RKO (cell line): ENCODE results near the gene OTOGL.
"Not testable (repeated sequence)": the region's sequence is repeated elsewhere in the genome, so short reads cannot be mapped to it uniquely, and the experiment has no call there.

Experiments used
- DNase-seq: peaks from one replicate; pipeline ENCODE4 v3.0.0-alpha.2; 2016; ENCODE audit warnings: low spot score

OTOGL gene, protein sequence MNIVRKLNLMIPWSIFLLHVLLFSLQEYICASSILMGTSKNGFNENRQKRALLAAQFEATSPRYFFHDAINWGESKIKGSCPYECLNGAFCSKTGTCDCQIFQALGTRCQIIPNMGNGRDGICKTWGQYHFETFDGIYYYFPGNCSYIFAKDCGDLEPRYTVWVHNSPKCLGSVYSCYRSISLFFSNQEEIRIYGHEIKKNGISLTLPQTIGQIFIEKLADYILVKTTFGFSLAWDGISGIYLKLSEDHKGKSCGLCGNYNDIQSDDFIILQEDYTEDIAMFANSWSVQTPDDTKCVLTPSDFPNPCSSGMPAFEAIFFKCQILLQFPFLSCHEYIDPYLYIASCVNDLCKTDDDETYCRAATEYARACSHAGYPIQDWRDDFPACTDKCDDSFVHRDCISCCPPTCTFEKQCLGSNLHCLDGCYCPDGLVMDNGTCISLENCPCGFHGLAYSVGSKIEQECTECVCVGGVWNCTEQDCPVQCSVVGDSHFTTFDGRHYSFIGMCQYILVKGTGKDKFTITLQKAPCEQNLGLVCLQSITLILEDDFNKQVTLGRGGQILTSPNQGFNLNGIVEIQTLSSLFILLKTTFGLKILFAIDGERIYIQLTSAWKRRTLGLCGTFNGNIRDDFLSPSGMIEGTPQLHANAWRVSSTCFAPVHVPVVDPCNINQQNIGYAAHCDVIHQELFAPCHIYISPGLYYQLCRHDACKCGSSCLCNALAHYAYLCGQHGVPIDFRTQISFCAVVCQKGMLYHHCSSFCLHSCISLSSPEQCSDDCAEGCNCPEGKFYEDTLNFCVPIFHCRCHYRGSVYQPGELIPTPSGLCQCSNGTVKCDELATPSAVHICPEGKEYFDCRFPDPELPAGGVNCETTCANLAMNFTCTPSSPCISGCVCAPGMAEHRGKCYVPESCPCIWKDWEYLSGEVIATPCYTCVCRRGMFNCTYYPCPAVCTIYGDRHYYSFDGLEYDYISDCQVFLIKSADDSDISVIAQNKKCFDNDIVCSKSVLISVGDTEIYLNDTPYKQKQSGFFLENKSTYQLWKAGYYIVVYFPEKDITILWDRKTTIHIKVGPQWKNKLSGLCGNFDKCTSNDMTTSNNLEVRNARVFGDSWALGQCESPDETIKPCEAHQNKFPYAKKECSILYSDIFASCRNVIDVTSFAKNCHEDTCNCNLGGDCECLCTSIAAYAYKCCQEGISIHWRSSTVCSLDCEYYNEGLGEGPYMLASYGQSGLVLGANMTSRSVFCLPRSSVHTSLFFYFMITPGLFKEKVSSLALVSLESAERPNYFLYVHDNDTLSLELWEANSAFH (N-terminal part only)

DNA sequence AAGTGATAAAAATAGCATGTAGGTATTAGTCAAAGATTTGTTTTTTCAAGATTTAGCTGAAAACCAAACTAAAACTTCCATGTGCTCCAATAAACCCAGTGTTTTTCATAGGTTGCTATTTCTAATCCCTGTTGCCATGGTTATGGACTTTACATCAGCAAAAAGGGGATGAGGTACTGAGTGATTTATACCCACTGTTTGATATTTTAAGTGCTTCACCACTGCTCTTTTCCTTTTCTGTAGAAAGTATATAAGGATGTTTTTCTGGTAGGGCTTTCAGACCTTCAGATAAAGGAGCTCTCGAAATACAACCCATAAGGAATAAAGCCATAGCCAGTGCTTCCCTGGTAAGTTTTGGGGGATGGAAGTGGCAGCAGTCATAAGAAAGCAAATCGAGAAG lies at the start of gene OTOGL:
TSS of gene OTOGL (plus strand) at position 279 of the 400 bp plus-strand sequence. CDS start 109,895 bp downstream, outside the sequence.
- no peak for DNase-seq

DNA sequence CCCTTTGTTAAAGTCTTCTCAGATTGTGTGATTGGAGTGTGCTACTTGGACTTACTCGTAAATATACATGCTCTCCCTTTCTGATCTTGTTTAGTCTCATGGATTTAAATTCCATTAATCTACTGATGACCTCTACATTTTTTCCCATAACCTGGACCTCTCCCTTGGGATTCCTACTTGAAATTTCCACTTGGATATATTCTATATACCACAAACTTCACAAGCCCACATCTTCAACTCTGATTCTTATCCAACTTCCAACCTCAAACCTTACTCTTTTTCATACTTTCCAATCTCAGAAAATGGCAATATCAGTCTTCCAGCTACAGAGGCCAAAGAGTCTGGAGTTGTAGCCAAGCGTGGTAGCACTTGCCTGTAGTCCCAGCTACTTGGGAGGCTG lies 49.1 kb upstream of the OTOGL start:
- no peak for DNase-seq

DNA sequence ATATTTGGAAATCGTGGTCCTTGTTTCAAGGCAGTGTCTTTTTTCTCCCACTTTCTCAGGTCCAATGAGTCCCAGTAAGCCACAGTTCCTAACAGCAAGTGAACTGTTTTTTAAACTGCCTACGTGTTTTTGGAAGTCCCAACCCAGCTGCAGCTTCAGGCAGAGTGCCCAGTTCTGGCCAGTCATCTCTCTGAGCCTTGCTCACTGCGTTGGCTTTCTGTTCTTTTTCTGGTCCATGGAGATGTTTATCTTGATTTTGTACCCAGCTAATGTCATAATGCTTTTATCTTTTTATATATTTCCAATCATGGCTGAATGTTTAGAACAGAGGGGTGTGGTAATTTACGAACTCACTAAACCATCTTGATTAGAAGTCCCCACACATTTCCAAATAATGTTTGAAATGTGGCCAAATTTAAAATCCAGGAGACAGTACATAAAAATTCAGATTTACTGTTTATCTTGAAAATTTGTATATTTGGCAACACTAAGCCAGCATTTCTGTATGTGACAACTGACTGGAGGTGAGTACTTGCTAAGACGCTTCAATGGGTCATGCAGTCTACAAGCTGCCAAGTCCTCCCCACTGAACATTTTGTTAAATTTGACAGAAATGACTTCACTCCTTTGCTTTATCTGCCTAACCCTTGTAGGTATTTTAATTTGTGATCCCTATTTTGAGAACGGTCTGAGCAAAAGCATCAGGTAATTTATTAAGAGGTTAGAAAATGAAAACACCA lies 46.1 kb upstream of the OTOGL start:
- peak; percentile 11 for DNase-seq

DNA sequence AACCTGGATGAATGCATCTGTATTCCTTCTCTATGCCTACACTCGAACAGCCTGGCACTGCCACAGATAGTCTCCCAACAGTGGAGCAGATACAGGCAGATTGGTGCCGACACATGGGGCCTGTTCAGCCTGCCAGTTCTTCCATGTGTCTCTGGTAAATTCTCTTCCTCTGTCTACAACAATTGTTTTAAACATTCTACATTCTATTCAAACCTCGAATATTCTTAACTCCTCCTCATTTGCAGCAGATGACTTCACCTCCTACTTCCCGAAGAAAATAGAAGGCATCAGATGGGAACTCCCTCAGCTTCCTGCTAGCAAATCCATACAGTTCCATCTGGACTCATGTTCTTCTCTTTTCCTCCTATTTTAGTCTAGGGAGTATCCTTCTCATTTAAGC lies 43.1 kb upstream of the OTOGL start:
- no peak for DNase-seq

DNA sequence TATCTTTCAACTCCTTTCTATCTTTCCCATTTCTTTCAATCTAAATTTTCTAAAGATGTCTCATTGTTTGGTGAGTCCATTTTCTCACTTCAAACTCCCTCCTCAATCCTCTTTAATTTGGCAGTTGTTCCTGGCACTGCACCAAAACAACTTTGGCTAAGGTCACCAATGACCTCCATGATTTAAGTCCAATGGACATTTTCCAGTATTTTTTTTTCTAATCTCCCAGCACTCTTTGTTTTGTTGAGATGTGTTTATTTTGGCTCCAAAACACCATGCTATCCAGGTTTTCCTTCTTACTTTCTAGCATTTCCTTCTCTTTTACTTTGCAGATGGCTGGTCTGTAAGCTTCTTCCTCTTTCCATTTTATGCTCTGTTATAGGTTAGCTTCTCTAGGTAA lies 42.5 kb upstream of the OTOGL start:
- DNase-seq: no peak

DNA sequence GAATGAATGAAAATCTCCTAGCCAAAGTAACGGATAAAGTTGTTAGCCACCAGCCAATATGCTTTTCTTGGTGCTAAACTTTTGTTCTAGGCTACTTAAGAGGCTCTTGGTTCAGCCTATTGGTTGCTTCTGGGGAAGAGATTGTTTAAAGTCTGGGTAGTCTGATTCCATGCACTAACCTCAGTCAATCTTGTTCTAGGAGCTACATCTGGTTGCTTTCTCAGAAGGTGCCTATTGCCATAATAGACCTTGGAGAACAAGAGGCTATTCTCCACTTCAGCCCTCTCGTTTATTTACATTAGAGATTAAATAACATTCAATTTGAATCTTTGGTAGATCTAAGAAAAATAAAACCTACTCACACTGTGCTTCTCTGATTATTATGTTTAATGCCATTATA lies 40.8 kb upstream of the OTOGL start:
- no peak for DNase-seq

DNA sequence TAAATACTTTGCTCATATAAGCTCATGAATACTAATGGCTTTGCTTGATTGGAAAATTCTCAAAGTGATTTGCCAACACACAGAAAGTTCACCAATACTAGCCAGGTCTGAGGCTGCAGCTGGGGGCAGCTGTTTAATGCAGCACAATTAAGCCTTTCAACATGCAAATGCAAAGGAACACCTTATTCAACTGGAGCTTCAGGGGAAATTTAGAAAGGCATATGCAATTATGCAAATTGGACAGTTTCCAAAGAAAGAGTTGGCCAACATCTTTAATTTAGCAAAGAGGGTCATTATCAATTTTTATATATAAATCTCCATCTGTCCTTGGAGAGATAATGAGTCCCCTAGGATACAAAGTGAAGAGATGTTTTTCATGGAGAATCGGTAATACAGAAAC lies 40.2 kb upstream of the OTOGL start:
- no peak for DNase-seq

DNA sequence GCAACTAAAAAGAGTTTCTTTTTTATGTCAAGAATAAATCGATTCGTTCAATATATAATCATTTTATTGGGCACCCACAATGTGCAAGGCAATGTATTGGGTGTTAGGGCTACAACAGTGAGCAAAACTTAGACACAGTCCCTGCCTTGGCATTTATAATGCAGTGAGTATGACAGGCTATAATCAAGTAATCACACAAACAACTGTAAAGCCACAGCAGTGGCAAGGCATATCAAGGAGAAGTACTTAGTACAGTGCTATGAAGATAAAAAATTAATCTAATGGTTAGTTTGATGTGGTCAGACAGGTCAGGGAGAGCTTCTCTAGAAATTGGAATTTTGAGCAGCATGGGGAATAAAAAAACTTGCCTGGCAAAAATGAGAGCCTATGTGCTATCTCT lies 39.5 kb upstream of the OTOGL start:
- DNase-seq: no peak

DNA sequence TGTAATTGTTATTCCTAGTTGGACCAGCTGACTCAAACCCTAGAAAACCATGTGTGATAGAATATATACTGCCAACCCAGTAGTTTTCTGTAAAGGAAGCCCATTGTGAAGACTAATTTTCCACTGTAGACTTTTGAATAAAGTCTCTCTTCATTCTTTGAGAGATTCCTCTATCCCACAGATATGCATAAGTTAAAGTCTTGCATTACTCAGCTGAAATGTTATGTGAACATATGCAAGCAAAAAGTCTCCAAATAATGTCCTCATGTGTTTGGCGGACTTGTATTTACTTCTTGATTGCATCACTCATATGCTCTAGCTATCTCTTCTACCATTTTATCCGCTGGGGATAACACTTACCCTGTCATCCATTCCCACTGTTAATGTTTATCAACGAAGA lies 35.1 kb upstream of the OTOGL start:
- no peak for DNase-seq

DNA sequence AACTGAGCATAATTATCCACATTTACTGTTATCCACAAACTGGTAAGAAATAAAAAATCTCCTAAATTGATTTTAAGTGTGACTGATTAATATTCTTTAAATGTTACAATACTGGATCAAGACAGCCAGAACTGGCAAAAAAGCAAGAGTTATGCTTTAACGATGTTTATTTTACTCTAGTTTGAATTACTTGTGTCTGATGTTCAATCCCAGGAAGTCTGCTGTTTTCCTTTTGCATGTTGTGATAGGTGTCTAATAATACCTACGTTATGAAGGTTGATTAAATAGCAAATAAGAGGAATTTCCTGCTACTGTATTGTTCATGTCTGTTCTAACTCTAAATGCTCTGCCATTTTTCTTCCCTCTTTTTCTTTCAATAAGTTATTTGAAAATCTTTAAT lies 34.4 kb upstream of the OTOGL start:
- no peak for DNase-seq

DNA sequence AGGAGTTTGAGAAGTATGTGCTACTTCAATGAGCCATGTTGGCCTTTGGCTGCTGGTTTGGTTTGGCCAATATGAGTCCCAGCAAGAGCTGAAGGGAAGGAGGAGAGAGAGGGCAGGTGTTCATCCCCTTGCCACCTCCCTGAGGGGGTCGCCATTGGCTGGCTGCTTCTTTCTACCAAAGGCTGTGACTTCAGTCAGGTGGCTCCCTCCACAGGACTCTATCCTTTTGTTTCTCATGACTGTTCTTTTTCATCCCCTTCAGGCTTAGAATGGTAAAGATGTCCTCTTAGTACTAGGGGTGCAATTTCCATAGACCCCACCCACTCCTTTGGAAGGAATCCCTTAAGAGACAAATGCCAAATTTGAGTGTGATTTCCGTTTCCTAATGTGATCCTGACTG lies 31.2 kb upstream of the OTOGL start:
- no peak for DNase-seq

DNA sequence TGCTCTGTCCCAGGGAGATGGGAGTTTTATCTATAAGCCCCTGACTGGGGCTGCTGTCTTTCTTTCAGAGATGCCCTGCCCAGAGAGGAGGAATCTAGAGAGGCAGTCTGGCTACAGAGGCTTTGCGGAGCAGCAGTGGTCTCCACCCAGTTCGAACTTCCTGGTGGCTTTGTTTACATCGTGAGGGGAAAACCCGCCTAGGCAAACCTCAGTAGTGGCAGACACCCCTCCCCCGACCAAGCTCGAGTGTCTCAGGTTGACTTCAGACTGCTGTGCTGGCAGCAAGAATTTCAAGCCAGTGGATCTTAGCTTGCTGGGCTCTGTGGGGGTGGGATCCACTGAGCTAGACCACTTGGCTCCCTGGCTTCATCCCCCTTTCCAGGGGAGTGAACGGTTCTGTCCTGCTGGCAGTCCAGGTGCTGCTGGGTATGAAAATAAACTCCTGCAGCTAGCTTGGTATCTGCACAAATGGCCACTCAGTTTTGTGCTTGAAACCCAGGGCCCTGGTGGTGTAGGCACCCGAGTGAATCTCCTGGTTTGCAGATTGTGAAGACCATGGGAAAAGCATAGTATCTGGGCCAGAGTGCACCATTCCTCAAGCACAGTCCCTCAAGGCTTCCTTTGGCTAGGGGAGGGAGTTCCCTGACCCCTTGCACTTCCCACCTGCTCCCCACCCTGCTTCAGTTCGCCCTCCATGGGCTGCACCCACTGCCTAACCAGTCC lies 15.3 kb upstream of the OTOGL start:
- not testable (repeated sequence) for DNase-seq

DNA sequence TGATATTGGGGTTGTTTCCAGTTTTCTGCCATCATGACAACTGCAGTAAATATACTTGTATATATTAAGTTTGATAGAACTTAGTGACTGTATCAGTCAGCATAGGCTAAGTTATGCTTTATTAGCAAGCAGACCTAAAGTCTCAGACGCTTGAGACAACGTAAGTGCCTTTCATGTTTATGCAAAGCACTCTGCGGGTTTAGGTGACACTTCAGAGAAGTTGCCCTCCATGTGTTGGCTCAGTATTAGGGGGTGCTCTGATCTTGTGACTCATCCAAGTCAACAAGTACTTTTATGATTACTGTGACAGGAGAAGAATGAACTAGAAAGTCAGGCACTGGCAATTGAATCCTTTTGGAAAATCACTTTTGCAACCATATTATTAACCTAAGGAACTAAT lies 13.3 kb upstream of the OTOGL start:
- no peak for DNase-seq

DNA sequence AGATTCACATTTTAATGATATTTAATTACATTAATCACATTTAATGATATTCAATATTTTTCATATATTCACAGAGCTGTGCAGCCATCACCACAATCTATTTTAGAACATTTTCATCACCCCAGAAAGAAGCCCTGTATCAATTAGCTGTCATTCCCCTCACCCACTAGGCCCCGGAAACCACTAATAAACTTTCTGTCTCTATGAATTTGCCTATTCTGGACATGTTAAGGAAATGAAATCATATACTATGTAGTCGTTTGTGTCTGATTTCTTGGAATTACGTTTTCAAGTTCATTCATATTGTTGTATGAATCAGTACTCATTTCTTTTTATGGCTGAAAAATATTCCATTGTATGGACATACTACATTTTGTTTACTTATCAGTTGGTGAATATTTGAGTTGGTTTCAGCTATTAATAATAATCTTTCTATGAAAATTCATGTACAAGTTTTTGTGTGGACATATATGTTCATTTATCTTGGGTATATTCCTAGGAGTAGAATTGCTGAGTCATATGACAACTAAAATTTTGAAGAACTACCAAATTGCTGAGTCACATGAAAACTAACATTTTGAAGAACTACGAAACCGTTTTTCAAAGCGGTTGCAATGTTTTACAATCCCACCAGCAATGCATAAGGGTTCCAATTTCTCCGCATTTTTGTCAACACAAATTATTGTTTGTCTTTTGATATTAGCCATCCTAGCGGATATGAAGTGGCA lies 11.7 kb upstream of the OTOGL start:
- DNase-seq: no peak

DNA sequence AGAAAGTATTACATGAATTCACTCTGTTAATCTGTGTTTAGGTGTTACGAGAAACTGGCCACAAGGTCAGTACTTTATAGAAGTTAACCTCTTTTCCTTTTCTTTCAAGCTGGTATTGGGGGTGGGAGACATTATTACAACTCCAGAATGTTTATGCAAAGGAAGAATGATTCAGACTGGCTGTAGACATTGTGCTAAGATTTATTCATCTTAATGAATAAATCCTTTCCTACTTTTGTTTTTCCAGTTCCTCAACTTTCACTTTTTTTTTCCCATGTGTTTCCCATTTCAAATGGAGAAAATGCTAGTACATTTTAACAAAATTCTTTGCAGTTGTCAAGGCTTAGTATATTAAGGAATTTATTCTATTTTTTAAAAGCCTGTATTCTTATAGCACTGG lies 1.3 kb downstream of the OTOGL start:
- DNase-seq: no peak

DNA sequence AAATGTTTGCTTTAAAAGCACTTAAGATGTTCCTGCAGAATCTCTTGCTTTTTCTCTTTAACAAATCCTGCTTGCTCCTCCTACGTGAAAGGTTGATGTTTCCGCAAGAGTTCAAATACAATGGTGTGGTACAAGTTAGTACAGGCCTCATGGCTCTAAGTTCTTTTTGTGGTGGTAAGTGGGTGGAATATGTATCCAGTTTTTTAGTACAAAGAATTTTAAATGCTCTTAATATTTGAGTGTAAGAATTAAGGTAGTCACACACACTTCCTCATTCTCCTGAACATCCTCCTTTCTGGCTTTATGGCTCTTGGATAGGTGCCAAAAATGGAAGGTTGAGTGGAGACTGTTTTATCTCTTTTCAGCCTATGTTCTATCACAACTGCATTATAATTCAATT lies 1.8 kb downstream of the OTOGL start:
- DNase-seq: no peak

DNA sequence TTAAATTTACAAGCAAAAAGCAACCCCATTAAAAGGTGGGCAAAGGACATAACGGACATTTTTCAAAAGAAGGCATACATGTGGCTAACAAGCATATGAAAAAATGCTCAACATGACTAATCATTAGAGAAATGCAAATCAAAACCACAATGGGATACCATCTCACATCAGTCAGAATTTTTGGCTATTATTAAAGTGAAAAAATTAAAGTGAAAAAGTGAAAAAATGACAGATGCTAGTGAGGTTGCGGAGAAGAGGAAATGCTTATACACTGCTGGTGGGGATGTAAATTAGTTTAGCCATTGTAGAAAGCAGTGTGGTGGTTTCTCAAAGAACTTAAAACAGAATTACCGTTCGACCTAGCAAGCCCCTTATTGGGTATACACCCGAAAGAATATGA lies 7.9 kb downstream of the OTOGL start:
- DNase-seq: no peak

DNA sequence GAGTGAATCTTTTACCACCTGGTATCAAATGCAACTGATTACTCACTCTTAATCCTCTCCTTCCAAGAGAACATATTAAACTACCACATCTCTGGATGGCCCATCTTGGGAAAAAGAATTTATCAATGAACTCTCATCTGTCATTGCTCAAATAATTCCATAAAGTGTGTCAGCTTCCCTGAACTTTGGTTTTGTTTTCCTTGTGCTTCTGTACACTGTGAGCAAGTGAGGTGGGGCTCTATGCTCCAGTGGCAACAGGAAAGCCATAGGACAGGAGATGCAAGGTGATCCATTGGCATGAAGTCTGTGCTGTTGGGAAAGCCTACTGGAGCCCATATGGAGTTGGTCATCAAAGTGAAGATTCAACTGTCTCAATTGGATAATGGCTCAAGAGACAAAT lies 17.4 kb downstream of the OTOGL start:
- no peak for DNase-seq

DNA sequence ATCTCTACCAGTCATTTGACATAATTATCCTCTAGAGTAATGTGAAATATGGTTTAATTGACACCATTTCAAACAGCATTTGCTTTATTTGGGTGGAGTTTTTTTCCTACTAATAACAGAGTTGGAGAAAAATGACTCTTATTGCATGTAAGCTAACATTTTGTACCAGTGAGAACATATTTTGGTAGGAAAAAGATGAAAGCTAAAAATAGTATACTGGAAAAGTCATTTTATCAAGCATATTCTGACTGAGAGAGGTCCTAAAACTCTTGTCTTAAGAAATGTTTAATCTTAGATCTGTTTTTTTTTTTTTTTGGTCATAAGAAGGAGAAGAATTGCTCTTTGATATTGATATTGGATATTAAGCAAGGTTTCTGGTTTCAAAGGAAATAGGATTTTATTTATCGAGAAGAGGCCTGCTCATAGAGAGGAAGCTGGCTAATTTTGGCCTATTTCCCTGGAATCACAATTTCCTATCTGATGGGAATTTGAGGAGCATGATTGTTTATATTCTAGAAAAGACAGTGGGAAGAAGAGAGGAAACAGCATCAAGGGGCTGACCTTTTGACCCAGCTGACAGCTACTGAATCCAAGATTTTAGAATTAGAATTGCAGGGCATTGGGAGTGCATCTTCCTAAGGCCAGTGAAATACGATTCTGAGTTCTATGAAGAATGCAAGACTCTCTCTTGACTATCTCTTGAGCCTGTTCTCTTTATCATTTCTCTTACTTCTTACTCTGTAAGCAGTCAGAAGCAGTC lies 19.4 kb downstream of the OTOGL start:
- no peak for DNase-seq

DNA sequence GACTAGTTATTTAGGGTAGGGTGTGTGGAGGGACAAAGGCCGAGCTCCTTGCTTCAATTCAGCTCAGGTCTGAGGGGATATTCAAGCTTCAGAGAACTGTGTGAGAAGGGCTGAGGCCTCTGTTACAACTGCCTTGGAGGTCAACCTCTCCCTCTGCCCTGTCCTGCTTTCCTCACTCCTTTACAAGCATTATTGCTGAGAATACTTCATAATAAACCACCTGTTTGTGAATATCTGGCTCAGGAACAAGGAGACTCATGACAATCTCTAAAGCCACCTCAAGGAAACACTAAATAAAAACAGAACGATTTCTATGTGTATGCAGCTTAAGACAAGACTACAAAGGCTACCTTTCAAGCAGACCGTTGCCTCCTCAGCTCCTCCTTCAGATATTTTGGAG lies 21.7 kb downstream of the OTOGL start:
- no peak for DNase-seq
